K562 (cell line): Measurements from ENCODE around the gene KRTCAP2. TPM values are rescaled to one million over a fixed set of nuclear protein-coding genes. Genes with fewer than 3 reads are reported as not detected.

Experiments
- HNRNPL ChIP-seq: fragments of 200-400 bp; formaldehyde crosslinking; IDR thresholded peaks from 2 replicates; pipeline ENCODE4 v1.6.1; 2017; ENCODE audit warnings: low read depth, mild to moderate bottlenecking, low read length
- KLF13 ChIP-seq: fragments of 450-650 bp; IDR thresholded peaks from 2 replicates; pipeline ENCODE4 v1.6.1; 2016; ENCODE audit warnings: missing genetic modification characterization, low read depth, mild to moderate bottlenecking, missing compliant biosample characterization, moderate library complexity, borderline replicate concordance
- NEUROD1 ChIP-seq: fragments of 150-350 bp; IDR thresholded peaks from 2 replicates; pipeline ENCODE4 v1.6.1; 2014; ENCODE audit warnings: borderline replicate concordance, low read length, low read depth; ENCODE audit not compliant: partially characterized antibody
- PHF20 ChIP-seq: fragments of 450-650 bp; IDR thresholded peaks from 2 replicates; pipeline ENCODE4 v1.6.1; 2018; ENCODE audit not compliant: partially characterized antibody
- PRPF4 ChIP-seq: fragments of 200-400 bp; formaldehyde crosslinking; IDR thresholded peaks from one replicate; pipeline ENCODE4 v1.6.1; 2017; ENCODE audit warnings: low read length, low read depth, mild to moderate bottlenecking; ENCODE audit not compliant: insufficient read depth, poor library complexity, severe bottlenecking
- SIX5 ChIP-seq, 2 experiments: IDR thresholded peaks; 2 replicates each; pipeline ENCODE4 v1.6.1; 2011; ENCODE audit warnings: low read length in 2 of 2, borderline replicate concordance in 1 of 2, low read depth in 1 of 2, mild to moderate bottlenecking in 1 of 2, moderate library complexity in 1 of 2; ENCODE audit not compliant: insufficient read depth in 1 of 2
- SNIP1 ChIP-seq: fragments of 450-650 bp; IDR thresholded peaks from 2 replicates; pipeline ENCODE4 v1.7.1; 2017; ENCODE audit warnings: low read depth, mild to moderate bottlenecking
- TCF7L2 ChIP-seq: fragments of 150-350 bp; IDR thresholded peaks from 2 replicates; pipeline ENCODE4 v1.6.1; 2016; ENCODE audit warnings: low read depth, mild to moderate bottlenecking, low read length, moderate library complexity
- ZNF408 ChIP-seq: fragments of 250-450 bp; sonication (Bioruptor Pico); IDR thresholded peaks from 2 replicates; pipeline ENCODE4 v1.4.0; 2020; ENCODE audit warnings: low read depth, mild to moderate bottlenecking, moderate library complexity
- polyA plus RNA-seq, 8 experiments: library from polyadenylated mRNA; depleted of rRNA in 4 of 8; stranded (reverse) in 5 of 8; unstranded in 3 of 8; fragments of >200 nt; fragmentation: Nextera tagmentation in 2 of 8; fragmentation: Illumina TruSeq in 1 of 8; extraction: Ambion mirVana in 2 of 8; extraction: Trizol in 1 of 8; gene quantifications; 2 replicates each; pipeline versions ENCODE4 v1.2.1 to v1.2.3, GENCODE V29; 2011 to 2014; ENCODE audit warnings: inconsistent platforms in 1 of 8, missing spikeins in 1 of 8
- total RNA-seq, 7 experiments: library from RNA; depleted of rRNA in 6 of 7; stranded (reverse); fragments of >200 nt in 6 of 7; fragmentation: Illumina TruSeq in 2 of 7; extraction: Trizol in 2 of 7; gene quantifications; 2 replicates each; pipeline versions ENCODE4 v1.2.1 to v1.2.3, GENCODE V29; 2011 to 2021; ENCODE audit warnings: low replicate concordance in 1 of 7
- TF ChIP-seq, protein P1 (sequence below): fragments of 250-450 bp; sonication (Bioruptor Pico); IDR thresholded peaks from 2 replicates; pipeline ENCODE4 v1.4.0; 2020
- TF ChIP-seq, protein P2 (sequence below): fragments of 250-450 bp; sonication (Bioruptor Pico); IDR thresholded peaks from 2 replicates; pipeline ENCODE4 v1.8.0; 2021; ENCODE audit warnings: moderate library complexity, mild to moderate bottlenecking, inconsistent platforms
- TF ChIP-seq, protein P3 (sequence below): sonication (generic); formaldehyde crosslinking; IDR thresholded peaks from 2 replicates; pipeline ENCODE4 v1.8.0; 2022; ENCODE audit warnings: missing genetic modification reagents, mild to moderate bottlenecking, borderline replicate concordance
- TF ChIP-seq, protein P4 (sequence below): sonication (generic); formaldehyde crosslinking; IDR thresholded peaks from 2 replicates; pipeline ENCODE4 v1.8.1; 2023; ENCODE audit warnings: mild to moderate bottlenecking, missing genetic modification reagents, moderate library complexity

Gene KRTCAP2
- total and polyA plus RNA-seq, 9 of the 15 experiments (the other 6 are each of a cell fraction or from before 2014, with no cell fraction given), result 126 to 436 (median 244) TPM

DNA sequence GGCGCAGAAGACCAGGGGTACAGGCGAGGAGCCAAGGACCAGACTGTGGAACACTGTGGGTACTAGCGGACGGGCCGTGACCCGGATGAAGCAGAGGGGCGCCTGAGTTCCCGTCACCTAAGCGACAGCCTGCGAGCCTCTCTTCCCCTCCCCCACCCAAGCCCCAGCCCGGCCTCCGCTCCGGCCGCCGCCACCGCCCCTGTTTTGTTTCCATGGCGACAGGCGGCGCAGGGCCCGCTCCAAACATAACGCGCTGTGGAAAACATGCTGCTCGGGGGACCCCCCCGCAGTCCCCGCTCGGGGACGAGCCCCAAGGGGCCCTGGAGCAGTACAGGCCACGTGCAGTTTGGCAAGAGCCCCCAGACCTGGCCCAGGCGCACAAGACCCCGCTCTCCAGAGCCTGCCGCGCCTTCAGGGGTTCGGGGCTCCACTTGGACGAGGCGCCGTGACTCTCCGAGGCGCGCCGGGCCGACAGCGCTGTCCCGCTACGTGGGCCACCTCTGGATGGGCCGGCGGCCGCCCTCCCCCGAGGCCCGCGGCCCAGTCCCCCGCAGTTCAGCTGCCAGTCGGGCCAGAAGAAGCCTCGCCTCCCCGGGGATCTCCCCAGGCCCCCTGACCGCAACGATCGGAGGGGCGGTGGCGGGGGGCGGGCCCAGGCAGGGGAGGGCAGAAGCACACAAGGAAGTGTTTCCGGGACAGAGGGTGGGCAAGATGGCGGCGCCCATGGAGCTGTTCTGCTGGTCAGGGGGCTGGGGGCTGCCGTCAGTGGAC lies 35.6 kb upstream of the KRTCAP2 start, which contains the start of gene MTX1 (continued):
- TF ChIP-seq, protein P1, sequence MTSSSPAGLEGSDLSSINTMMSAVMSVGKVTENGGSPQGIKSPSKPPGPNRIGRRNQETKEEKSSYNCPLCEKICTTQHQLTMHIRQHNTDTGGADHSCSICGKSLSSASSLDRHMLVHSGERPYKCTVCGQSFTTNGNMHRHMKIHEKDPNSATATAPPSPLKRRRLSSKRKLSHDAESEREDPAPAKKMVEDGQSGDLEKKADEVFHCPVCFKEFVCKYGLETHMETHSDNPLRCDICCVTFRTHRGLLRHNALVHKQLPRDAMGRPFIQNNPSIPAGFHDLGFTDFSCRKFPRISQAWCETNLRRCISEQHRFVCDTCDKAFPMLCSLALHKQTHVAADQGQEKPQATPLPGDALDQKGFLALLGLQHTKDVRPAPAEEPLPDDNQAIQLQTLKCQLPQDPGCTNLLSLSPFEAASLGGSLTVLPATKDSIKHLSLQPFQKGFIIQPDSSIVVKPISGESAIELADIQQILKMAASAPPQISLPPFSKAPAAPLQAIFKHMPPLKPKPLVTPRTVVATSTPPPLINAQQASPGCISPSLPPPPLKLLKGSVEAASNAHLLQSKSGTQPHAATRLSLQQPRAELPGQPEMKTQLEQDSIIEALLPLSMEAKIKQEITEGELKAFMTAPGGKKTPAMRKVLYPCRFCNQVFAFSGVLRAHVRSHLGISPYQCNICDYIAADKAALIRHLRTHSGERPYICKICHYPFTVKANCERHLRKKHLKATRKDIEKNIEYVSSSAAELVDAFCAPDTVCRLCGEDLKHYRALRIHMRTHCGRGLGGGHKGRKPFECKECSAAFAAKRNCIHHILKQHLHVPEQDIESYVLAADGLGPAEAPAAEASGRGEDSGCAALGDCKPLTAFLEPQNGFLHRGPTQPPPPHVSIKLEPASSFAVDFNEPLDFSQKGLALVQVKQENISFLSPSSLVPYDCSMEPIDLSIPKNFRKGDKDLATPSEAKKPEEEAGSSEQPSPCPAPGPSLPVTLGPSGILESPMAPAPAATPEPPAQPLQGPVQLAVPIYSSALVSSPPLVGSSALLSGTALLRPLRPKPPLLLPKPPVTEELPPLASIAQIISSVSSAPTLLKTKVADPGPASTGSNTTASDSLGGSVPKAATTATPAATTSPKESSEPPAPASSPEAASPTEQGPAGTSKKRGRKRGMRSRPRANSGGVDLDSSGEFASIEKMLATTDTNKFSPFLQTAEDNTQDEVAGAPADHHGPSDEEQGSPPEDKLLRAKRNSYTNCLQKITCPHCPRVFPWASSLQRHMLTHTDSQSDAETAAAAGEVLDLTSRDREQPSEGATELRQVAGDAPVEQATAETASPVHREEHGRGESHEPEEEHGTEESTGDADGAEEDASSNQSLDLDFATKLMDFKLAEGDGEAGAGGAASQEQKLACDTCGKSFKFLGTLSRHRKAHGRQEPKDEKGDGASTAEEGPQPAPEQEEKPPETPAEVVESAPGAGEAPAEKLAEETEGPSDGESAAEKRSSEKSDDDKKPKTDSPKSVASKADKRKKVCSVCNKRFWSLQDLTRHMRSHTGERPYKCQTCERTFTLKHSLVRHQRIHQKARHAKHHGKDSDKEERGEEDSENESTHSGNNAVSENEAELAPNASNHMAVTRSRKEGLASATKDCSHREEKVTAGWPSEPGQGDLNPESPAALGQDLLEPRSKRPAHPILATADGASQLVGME (CRISPR knock-in tag), result no peak
- TF ChIP-seq TCF7L2, result no peak
- TF ChIP-seq ZNF408 (CRISPR knock-in tag), result no peak
- peak; percentile 90 for TF ChIP-seq NEUROD1
- TF ChIP-seq PRPF4, result peak; percentile 48
- TF ChIP-seq KLF13, result no peak
- TF ChIP-seq, protein P2, sequence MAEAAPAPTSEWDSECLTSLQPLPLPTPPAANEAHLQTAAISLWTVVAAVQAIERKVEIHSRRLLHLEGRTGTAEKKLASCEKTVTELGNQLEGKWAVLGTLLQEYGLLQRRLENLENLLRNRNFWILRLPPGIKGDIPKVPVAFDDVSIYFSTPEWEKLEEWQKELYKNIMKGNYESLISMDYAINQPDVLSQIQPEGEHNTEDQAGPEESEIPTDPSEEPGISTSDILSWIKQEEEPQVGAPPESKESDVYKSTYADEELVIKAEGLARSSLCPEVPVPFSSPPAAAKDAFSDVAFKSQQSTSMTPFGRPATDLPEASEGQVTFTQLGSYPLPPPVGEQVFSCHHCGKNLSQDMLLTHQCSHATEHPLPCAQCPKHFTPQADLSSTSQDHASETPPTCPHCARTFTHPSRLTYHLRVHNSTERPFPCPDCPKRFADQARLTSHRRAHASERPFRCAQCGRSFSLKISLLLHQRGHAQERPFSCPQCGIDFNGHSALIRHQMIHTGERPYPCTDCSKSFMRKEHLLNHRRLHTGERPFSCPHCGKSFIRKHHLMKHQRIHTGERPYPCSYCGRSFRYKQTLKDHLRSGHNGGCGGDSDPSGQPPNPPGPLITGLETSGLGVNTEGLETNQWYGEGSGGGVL (CRISPR knock-in tag), result no peak
- no peak for TF ChIP-seq HNRNPL
- peak; percentile 74 for TF ChIP-seq PHF20
- TF ChIP-seq SNIP1, result no peak
- TF ChIP-seq, protein P3, sequence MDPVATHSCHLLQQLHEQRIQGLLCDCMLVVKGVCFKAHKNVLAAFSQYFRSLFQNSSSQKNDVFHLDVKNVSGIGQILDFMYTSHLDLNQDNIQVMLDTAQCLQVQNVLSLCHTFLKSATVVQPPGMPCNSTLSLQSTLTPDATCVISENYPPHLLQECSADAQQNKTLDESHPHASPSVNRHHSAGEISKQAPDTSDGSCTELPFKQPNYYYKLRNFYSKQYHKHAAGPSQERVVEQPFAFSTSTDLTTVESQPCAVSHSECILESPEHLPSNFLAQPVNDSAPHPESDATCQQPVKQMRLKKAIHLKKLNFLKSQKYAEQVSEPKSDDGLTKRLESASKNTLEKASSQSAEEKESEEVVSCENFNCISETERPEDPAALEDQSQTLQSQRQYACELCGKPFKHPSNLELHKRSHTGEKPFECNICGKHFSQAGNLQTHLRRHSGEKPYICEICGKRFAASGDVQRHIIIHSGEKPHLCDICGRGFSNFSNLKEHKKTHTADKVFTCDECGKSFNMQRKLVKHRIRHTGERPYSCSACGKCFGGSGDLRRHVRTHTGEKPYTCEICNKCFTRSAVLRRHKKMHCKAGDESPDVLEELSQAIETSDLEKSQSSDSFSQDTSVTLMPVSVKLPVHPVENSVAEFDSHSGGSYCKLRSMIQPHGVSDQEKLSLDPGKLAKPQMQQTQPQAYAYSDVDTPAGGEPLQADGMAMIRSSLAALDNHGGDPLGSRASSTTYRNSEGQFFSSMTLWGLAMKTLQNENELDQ (CRISPR knock-in tag), result no peak
- TF ChIP-seq, protein P4, sequence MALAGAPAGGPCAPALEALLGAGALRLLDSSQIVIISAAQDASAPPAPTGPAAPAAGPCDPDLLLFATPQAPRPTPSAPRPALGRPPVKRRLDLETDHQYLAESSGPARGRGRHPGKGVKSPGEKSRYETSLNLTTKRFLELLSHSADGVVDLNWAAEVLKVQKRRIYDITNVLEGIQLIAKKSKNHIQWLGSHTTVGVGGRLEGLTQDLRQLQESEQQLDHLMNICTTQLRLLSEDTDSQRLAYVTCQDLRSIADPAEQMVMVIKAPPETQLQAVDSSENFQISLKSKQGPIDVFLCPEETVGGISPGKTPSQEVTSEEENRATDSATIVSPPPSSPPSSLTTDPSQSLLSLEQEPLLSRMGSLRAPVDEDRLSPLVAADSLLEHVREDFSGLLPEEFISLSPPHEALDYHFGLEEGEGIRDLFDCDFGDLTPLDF (CRISPR knock-in tag), result no peak
- no peak; a peak in 1 of 4 replicates for TF ChIP-seq SIX5 (IDR thresholded peaks at IDR 0.05; ENCODE audit: borderline replicate concordance in 1 of 2, insufficient read depth in 1 of 2, low read depth in 1 of 2, low read length in 2 of 2)
